SK-N-MC (cell line): ENCODE results near the gene CSF1R.
"Not testable (repeated sequence)": the region's sequence is repeated elsewhere in the genome, so short reads cannot be mapped to it uniquely, and the experiment has no call there.

Source experiments
- DNase-seq: peaks from one replicate; pipeline ENCODE4 v3.0.0-alpha.2; 2011; ENCODE audit warnings: low read depth, low spot score
- H3K27ac ChIP-seq: fragments of 200-600 bp; sonication (generic); 2 replicates; pipeline ENCODE4 v1.5.1; 2016; ENCODE audit warnings: mixed run types
- H3K36me3 ChIP-seq: fragments of 200-600 bp; sonication (generic); 2 replicates; pipeline ENCODE4 v1.6.1; 2017; ENCODE audit warnings: antibody characterized with exemption, low read length, mixed read lengths; ENCODE audit not compliant: insufficient read depth
- H3K4me3 ChIP-seq: fragments of 200-600 bp; sonication (generic); 2 replicates; pipeline ENCODE4 v1.5.1; 2016
- H3K9ac ChIP-seq: fragments of 200-600 bp; sonication (generic); 2 replicates; pipeline ENCODE4 v1.8.0; 2017; ENCODE audit warnings: mixed run types, mixed read lengths; ENCODE audit not compliant: insufficient read length
- H3K9me3 ChIP-seq: fragments of 200-600 bp; sonication (generic); 2 replicates; pipeline ENCODE4 v1.6.1; 2017; ENCODE audit warnings: low read depth, mild to moderate bottlenecking, antibody characterized with exemption, low read length, moderate library complexity, mixed read lengths
- EZH2 ChIP-seq: fragments of 200-600 bp; sonication (generic); IDR thresholded peaks from one replicate; pipeline ENCODE4 v1.6.1; 2017; ENCODE audit warnings: antibody characterized with exemption
- FOXP2 ChIP-seq: optimal IDR thresholded peaks from 2 replicates; pipeline ENCODE3; 2011; ENCODE audit warnings: mild to moderate bottlenecking, moderate library complexity; ENCODE audit not compliant: insufficient read depth; ENCODE audit errors: extremely low read length, control extremely low read depth
- POLR2AphosphoS5 ChIP-seq: IDR thresholded peaks from 2 replicates; pipeline ENCODE4 v1.6.1; 2012; ENCODE audit warnings: mild to moderate bottlenecking, low read depth, low read length, borderline replicate concordance

Gene CSF1R

DNA sequence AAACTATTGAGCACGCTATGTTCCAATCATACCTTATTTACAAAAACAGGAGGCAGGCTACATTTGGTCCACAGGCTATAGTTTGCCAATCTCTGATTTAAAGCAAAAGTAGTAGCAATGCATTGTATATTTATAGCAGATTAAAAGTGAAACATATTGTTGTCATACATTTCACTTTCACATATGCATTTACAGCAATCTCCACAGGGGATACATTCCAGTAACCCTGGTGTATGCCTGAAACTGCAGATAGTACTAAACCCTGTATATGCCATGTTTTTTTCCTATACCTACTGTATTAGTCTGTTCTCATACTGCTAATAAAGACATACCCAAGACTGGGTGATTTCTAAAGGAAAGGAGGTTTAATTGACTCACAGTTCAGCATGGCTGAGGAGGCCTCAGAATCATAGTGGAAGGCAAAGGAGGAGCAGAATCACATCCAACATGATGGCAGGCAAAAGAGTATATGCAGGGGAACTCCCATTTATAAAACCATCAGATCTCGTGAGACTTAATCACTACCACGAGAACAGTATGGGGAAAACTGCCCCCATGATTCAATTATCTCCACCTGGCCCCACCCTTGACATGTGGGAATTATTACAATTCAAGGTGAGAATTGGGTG is 5.9 kb upstream of the CSF1R start:
- H3K36me3 ChIP-seq: no peaks in the 10 kb centered on the region
- no peak for DNase-seq
- no peak overlapping the region for H3K9ac ChIP-seq
- TF ChIP-seq POLR2AphosphoS5 (no peak), FOXP2 (no peak), EZH2 (no peak)
- no peaks in the 10 kb centered on the region for H3K9me3 ChIP-seq
- H3K27ac ChIP-seq: no peak overlapping the region
- H3K4me3 ChIP-seq: no peak overlapping the region

DNA sequence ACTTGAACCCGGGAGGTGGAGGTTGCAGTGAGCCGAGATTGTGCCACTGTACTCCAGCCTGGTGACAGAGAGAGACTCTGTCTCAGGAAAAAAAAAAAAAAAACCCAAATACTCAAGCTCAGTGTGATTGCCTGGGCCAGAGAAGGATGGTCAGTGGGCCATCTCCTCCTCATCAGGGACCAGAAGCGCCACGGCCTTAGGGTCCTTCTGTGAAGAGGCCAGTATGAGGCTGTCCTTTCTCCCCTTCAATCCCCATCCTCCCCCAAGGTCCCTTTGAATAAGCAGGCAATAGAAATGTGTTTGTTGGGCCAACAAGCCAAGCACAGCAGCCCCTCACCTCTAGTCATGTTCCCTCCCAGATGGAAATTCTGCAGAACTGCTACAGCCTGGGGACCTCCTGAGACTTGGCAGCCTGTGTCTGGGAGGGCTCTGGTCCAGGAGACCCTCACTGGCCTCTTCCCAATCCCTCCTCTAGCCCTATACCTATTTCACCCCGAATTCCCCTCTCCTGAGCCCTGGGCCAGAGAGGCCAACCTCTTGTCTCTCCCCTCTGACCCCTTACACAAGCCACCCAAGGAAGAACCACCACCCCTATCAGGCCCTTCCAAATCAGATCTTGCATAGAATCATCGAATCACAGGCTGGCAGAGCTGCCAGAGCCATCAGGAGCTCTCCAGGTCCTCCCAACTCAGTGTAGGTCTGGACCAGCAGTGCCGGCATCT is 1.0 kb downstream of the CSF1R start:
- H3K36me3 ChIP-seq: no peaks in the 10 kb centered on the region
- H3K27ac ChIP-seq: no peak overlapping the region
- DNase-seq: no peak
- no peak overlapping the region for H3K4me3 ChIP-seq
- H3K9me3 ChIP-seq: no peaks in the 10 kb centered on the region
- no peak overlapping the region for H3K9ac ChIP-seq
- TF ChIP-seq POLR2AphosphoS5 (no peak), EZH2 (no peak), FOXP2 (no peak)

DNA sequence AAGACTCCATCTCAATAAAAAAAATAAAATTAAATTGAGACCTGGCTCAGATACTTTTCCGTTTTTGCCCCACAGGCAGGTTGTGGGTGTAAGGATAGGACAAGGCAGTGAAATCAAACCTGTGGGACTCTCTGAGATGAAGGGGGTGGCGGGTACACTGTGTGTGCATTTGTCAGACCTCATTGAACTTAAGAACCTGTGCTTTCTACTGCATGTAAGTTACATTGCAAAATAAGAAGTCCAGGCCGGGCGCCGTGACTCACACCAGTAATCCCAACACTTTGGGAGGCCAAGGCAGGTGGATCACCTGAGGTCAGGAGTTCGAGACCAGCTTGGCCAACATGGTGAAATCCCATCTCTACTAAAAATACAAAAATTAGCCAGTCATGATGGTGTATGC is 1.6 kb downstream of the CSF1R start:
- H3K9me3 ChIP-seq, DNase-seq, H3K36me3 ChIP-seq, H3K9ac ChIP-seq, H3K4me3 ChIP-seq, H3K27ac ChIP-seq: not testable (repeated sequence)

DNA sequence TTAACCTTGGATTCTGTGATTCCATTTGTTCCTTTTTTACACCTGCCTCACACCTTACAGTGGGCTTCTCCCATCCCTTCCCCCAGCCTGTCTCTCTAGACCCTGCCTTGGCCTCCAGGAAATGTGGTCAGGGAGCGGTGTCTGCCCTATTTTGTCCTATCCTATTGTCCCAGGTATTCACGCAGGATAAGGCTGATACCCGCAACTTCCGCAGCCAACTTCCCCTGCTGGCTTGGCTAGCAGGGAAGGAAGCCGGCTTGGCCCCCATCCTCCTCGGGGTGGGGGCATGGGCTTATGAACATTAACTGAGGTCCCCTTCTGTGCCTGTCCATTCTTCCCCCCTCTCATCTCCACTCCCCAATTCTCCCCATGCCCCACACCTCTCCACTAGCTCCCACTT is 3.5 kb downstream of the CSF1R start:
- Histone ChIP-seq H3K9me3 (no peaks in the 10 kb centered on the region), H3K27ac (no peak overlapping the region), H3K9ac (no peak overlapping the region), H3K4me3 (no peak overlapping the region), H3K36me3 (no peaks in the 10 kb centered on the region)
- no peak for DNase-seq
- TF ChIP-seq EZH2: no peak
- TF ChIP-seq POLR2AphosphoS5: no peak
- TF ChIP-seq FOXP2: no peak

DNA sequence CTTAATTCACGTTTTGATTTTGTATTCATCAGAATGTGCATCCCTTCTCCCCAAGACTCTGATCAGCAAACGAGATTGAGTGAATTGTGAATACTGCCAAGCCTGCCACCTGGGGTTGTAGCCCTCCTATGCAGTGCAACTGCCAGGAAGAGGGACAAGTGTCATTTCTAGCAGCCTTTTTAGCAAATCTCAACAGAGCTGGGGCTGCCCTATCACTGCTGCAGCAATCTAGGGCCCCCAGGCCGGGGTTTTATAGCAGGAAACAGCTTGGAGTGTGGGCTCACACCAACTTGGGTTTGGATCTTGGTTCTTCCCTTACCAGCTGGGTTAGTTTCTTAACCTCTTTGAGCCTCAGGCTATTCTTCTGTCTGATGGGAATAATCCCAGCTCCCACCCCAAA is 4.0 kb downstream of the CSF1R start:
- Histone ChIP-seq H3K4me3 (no peak overlapping the region), H3K36me3 (no peaks in the 10 kb centered on the region), H3K27ac (no peak overlapping the region), H3K9me3 (no peaks in the 10 kb centered on the region), H3K9ac (no peak overlapping the region)
- DNase-seq: no peak
- TF ChIP-seq EZH2 (no peak), FOXP2 (no peak)

DNA sequence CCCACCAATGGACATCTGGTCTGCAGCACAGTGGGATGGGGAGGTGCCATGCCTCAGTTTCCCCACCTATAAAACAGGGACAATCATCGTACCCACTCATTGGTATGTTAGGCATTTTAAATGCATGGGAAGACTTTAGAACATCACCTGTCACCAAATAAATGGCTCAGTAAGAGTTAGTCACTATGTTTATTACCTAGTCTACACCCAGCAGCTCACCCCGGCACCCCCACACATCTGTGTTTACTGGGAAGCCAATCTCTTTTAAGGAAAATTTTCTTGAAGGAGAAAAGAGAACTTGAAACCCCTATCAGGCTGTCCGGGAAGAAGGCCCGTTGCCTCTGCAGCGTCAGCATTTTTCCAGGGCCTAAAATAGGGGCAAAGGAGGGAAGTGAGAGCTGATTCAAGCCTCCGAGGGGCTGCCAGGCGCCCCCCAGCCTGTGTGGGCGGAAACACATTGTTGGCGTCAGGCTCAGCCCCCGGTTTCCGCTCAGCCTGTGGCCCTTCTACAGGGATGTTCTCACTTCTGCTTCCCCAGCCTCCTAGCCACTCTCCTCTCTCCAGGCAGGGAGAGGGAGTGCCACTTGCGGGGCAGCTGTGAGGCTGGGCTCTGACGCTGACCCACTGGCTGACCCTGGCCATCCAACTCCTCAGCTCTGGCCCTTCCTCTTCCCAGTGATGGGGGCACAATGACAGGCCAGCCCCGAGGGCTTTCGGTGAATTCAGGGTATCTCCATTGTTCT is 4.6 kb downstream of the CSF1R start:
- TF ChIP-seq EZH2 (no peak), POLR2AphosphoS5 (peak; percentile 40; the same call in 1 of the 2 replicates), FOXP2 (no peak)
- Histone ChIP-seq H3K4me3 (no peak overlapping the region), H3K36me3 (no peaks in the 10 kb centered on the region), H3K27ac (no peak overlapping the region), H3K9ac (no peak overlapping the region), H3K9me3 (no peaks in the 10 kb centered on the region)
- DNase-seq: no peak

DNA sequence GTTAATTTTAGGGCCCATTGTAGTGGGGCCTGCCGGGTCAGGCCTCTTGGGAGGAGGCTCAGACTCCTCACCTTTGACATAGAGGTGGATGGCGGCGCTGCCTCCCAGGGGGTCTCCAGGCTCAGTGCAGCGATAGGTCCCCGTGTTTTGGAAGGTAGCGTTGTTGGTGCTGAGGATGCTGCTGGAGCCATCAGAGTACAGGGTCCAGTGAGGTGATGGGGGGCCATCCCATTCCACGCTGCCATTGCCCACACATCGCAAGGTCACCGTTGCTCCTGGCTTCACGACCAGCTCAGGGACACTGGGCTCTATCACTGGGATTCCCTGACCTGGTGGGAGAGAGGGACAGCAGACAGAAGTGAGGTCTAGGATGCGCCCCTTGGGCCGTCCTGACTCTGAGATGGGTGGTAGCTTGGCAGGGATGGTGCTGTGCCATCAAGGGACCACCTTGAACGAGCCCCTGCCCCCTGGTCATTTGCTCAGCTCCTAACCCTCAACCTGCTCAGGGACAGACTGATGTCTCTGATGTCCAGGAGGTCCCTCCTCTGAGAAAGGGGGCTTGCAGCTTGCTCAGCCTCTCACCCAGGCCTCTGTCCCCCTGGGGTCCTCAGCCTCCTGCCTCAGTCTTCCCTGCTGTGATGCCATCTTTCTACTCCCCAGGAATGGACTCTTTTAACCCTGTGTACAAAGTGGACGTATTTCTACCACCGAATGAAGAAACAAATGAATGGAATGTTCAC is 5.5 kb downstream of the CSF1R start:
- Histone ChIP-seq H3K36me3 (no peaks in the 10 kb centered on the region), H3K9ac (no peak overlapping the region), H3K4me3 (no peak overlapping the region), H3K9me3 (no peaks in the 10 kb centered on the region), H3K27ac (no peak overlapping the region)
- TF ChIP-seq EZH2 (no peak), POLR2AphosphoS5 (no peak), FOXP2 (no peak)
- DNase-seq: no peak

DNA sequence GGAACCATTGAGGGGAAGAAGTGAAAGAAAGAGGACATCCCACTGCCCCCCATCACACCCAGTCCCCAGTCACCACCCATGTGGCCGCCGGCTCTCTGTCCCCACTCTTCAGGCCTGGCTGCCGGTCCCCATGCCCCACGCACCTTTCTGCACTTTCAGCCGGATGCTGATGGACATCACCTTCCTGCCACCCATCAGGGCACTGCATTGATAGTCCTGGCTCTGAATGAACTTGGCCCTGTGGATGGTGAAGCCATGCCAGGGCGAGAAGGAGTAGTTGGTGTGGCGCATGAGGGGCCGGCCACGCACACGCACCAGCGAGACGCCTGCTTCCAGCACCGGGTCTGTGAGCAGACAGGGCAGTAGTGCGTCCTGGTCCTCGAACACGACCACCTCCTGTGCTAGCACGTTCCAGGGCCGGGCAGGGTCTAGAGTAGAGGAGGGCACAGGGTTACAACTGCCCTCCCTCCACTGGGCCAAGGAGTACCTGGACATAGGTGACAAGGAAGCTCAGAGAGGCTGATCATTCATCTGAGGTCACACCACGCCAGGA is 6.4 kb downstream of the CSF1R start:
- H3K9me3 ChIP-seq: no peaks in the 10 kb centered on the region
- H3K27ac ChIP-seq: no peak overlapping the region
- no peak for TF ChIP-seq POLR2AphosphoS5
- TF ChIP-seq EZH2: no peak
- no peak for TF ChIP-seq FOXP2
- H3K4me3 ChIP-seq: no peak overlapping the region
- no peak overlapping the region for H3K9ac ChIP-seq
- no peak for DNase-seq
- H3K36me3 ChIP-seq: no peaks in the 10 kb centered on the region
